Vagina (tissue), 2 donors: Measurements from ENCODE around the gene ST6GAL1.

Experiments
- CTCF ChIP-seq, 3 experiments: fragments of 450-650 bp in 2 of 3; fragments of 200-600 bp in 1 of 3; sonication (generic) in 1 of 3; IDR thresholded peaks; one replicate each; pipeline ENCODE4 v1.5.1; 2017 to 2019; ENCODE audit warnings: antibody characterized with exemption in 3 of 3, mild to moderate bottlenecking in 2 of 3, moderate library complexity in 2 of 3
- POLR2A ChIP-seq, 2 donors: fragments of 450-650 bp; IDR thresholded peaks; one replicate each; pipeline ENCODE4 v1.6.1; 2017; ENCODE audit warnings: antibody characterized with exemption in 2 of 2, mild to moderate bottlenecking in 2 of 2, moderate library complexity in 2 of 2

GRCh38 chr3:187063286-187064121, 133.2 kb downstream of the ST6GAL1 start:
- TF ChIP-seq CTCF (IDR thresholded peaks at IDR 0.05) (no peak), POLR2A (IDR thresholded peaks at IDR 0.05) (no peak)
